GM18526 (cell line): ENCODE data around the gene SCN4A.
A peak's percentile ranks its signal among the peaks of the same experiment; 100 is the strongest.

ENCODE experiments used
- POLR2A ChIP-seq: IDR thresholded peaks from 3 replicates; pipeline ENCODE4 v1.6.1; 2011; ENCODE audit not compliant: insufficient read length; ENCODE audit errors: extremely low read depth

The SCN4A gene

GRCh38 chr17:63972796-63973195 is at the start of gene SCN4A:
Gene SCN4A, minus strand, starts transcription at chr17:63972918. Its CDS starts 77 bp downstream, at chr17:63972841.
- no peak for TF ChIP-seq POLR2A

DNA sequence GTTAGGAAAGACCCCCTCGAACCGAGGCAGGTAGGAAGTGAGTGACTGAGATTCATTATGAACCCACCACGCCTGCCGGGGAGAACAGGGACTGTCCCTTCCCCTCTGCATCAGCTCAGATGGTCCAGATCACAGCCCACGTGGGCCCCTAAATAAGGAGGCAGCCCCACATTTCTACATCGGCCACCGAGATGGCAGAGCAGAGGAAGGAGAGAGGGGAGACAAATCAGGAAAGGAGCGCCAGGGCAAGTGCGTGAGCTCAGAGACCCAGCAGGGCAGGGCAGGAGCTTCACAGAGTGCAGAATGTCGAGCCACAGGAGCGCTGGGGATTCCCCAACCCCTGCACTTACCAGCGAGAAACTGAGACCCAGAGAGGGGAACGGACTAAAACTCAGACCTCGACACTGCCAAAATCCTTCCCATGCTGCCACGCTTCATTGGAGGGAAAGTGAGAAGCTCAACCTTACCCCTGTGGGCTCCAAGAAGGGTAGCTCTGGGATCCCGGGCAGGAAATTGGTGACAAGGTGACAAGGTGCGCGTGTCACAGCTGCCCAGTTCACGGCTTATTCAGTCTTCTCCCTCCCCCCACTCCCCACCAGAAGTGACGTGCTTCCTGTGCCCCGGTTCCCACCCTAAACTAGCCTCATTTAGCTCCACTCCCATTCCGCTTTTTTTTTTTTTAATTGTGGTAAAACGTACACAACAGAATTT is 47.5 kb upstream of the SCN4A start, which contains the start of gene ICAM2:
ICAM2 (minus strand) TSS at position 578 of the 711 bp plus-strand sequence. CDS start 13,942 bp downstream, outside the sequence.
- TF ChIP-seq POLR2A, result peak; percentile 69

GRCh38 chr17:64017381-64017980 is 44.8 kb upstream of the SCN4A start:
- no peak for TF ChIP-seq POLR2A

GRCh38 chr17:64016974-64017373 is 44.3 kb upstream of the SCN4A start:
- no peak for TF ChIP-seq POLR2A

GRCh38 chr17:64016231-64016784 is 43.6 kb upstream of the SCN4A start:
- TF ChIP-seq POLR2A, result no peak

DNA sequence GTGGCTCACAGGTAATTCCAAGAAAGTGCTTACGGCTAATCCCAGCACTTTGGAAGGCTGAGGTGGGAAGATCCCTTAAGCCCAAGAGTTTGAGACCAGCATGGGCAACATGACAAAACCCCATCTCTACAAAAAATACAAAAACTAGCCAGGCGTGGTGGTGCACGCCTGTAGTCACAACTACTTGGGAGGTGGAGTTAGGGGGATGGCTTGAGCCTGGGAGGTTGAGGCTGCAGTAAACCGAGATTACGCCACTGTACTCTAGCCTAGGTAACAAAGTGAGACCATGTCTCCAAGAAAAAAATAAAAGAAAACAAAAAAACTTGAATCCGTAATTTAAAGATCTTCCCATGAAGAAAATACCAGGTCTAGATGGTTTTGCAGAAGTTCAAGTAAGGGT is 42.7 kb upstream of the SCN4A start:
- TF ChIP-seq POLR2A, result no peak

DNA sequence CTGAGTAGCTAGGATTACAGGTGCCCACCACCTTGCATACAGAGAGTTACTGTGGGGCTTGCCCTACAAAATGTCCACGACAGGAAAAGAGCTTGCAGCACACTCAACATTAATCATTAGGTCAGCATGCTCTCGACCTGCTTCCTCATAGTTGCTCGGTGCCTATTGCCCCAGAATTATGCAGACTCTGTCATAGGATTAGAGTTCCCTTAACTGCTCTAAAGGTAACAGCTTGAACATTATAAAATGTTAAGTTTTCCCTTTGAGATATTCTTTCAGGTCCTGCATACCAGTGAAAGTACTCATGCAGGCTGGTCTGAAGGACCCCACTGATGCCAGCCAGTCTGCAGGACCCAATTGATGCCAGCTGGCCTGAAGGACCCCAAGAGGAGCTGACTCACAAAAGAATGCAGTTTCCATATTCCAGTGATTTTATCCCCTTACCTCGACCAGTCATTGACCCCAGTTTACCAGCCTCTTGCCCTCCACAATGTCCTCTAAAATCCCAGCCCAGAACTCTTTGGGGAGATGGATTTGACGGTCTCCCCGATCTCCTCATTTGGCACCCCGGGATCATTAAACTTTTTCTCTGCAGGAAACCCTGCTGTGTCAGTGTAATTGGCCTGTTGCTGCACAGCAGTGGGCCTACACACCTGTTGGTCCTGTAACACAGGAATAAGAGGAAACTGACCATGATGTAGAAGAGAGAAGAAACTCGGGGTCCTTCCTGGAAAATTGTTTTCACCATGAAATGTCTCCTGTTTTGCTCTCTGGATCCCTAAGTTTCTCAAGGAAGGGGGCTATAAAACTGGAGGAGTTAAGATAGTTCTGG is 37.1 kb upstream of the SCN4A start:
- TF ChIP-seq POLR2A, result no peak

DNA sequence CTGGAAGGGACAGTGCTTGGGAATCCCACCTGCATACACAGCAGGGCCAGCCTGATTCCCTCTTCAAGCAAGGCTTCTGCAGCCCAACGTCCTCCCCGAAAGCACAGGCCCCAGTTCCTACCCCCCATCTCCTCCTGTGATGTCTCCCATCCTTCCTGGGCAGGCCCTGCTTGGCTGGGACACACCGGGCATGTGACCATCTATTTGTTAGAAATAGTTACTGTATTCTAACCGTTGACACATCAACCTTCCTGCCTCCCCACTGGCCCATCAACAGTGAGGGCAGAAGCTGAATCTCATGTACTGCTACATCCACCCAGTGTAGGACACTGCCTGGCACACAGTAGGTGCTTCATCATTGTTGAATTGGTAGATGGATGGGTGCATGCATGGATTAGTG is 36.1 kb upstream of the SCN4A start:
- TF ChIP-seq POLR2A, result no peak

- TF ChIP-seq POLR2A, result no peak
Observed at GRCh38 chr17:64008346-64008745, 35.6 kb upstream of the SCN4A start.

- TF ChIP-seq POLR2A, result no peak
Observed at GRCh38 chr17:64007838-64008282, 35.1 kb upstream of the SCN4A start.

- no peak for TF ChIP-seq POLR2A
Observed at GRCh38 chr17:64006361-64007088, 33.8 kb upstream of the SCN4A start.

DNA sequence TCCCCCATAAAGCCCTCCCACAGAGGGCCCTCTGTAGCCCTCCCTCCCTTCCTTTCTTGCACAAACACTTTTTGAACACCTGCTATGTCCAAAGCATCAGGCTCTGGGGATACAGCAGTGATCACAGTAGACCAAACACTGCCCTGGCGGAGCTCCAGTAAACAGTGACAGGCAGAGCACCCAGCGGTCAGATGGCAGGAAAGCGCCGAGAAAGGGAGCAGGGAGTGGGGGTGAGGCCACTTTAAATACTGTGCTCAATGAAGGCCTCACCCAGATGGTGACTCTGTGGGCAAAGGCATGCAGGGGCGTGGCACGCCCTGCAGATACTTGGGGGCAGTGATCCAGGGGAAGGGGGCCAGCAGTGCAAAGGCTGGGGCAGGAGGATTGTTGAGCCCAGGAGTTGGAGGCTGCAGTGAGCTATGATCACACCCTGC is 33.0 kb upstream of the SCN4A start:
- no peak for TF ChIP-seq POLR2A

DNA sequence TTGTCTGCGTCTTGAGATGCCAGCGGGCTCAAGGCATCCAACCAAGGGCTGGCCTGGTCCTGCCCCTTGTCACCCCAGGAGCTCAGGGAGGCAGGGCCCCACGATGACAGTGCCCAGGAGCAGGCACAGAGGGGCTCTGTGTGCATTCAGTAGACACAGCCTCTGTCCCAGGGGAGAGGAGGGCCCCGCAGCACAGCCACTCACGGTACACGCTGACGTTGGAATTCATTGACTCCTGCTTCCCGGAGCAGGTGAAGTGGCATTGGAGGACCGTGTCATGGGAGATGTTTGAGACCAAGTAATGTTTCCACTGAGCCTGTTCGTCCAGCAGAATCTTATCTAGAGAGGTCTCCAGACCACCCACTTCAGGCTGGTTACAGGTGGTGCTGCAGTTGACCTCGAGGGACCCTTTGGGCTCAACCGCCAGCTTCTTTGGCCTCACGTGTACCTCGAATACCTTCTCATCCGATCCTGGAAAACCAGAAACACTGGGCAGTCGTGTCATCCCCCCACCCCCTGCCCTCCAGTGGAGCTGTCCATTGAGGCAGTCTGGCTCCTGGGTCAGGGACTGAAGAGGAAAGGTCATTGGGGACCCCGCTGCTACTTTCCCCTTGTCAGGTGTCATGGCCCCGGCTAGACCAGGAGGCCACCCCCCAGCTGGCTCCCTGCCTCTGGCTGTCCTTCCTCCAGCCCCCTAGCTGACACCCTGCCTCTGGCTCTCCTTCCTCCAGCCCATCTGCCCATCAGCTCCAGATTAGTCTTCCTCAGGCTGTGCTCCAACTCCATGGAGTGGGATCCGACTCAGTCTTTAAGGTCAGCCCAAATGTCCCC is 32.4 kb upstream of the SCN4A start:
- TF ChIP-seq POLR2A, result no peak

- no peak for TF ChIP-seq POLR2A
Observed at GRCh38 chr17:64004218-64004770, 31.6 kb upstream of the SCN4A start.
